ENCODE measurements around the gene CHRNA1. TPM values are rescaled to one million over a fixed set of nuclear protein-coding genes. Genes with fewer than 3 reads are reported as not detected.

The CHRNA1 gene
- total and polyA plus RNA-seq, 3 experiments from 2014 or later = 0.43 TPM; not detected in 2

- H3K4me3 ChIP-seq (ENCODE audit: low read length) = no peak overlapping the region
Observed at GRCh38 chr2:174775571-174775980, 11.3 kb upstream of the CHRNA1 start.

DNA sequence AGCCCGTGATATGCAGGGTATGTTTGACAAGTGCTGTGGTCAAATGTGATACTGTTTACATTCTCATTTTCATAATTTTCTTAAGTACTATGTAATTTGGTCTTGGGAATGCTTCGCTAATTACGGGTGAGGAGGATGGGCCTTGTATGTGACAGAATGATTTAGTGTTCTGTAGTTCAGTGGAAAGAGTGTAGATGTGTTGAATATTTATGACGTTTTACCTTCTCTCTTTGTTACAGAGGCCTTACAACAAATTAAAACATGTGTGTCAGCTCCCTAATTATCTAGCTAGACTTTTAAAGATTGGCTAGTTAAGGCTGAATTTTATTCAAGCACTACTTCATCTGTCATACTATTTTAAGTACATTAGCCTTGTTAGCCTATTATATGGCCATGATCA, 10.6 kb upstream of the CHRNA1 start:
- H3K36me3 Mint-ChIP-seq = no peaks in the 10 kb centered on the region
- POLR2A ChIA-PET = no interaction called here
- H3K27me3 ChIP-seq (ENCODE audit: insufficient read depth, low read length, poor library complexity, severe bottlenecking) = no peaks in the 10 kb centered on the region
- no peaks in the 10 kb centered on the region for H3K9me3 ChIP-seq (ENCODE audit: low read length)
- H3K4me3 Mint-ChIP-seq = no peak overlapping the region
- H3K9me3 Mint-ChIP-seq = no peaks in the 10 kb centered on the region
- H3K36me3 ChIP-seq (ENCODE audit: insufficient read depth, low read length) = no peaks in the 10 kb centered on the region
- H3K27ac Mint-ChIP-seq = peak overlapping the region in 5 of 8 donors; percentile 3 to 48 (median 7)
- CTCF ChIA-PET = interaction anchor here (1.9 to 2.6 kb wide), 4 partner anchors 20 to 215 kb away, joined by 5 to 14 read pairs (median 8); no protein-coding TSS in a partner anchor
- peaks cover 42% of the 10 kb centered on the region for H3K4me1 ChIP-seq (ENCODE audit: insufficient read depth, low read length)
- H3K4me1 Mint-ChIP-seq = peaks cover 30 to 47% (median 44%) of the 10 kb centered on the region in 3 donors
- peaks cover 0 to 2% of the 10 kb centered on the region in 2 donors for H3K27me3 Mint-ChIP-seq
- no peak overlapping the region for H3K4me3 ChIP-seq (ENCODE audit: low read length)
- no peak overlapping the region for H3K27ac ChIP-seq (ENCODE audit: low read depth, low read length)
- no peak for DNase-seq

More at GRCh38 chr2:174775571-174775980, 11.3 kb upstream of the CHRNA1 start:
- ChIA-PET CTCF (interaction anchor here (1.9 to 2.6 kb wide), 4 partner anchors 21 to 215 kb away, joined by 5 to 14 read pairs (median 8); no protein-coding TSS in a partner anchor), POLR2A (no interaction called here)
- no peak overlapping the region for H3K27ac ChIP-seq (ENCODE audit: low read depth, low read length)
- peaks cover 0 to 2% of the 10 kb centered on the region in 2 donors for H3K27me3 Mint-ChIP-seq
- H3K27me3 ChIP-seq (ENCODE audit: insufficient read depth, low read length, poor library complexity, severe bottlenecking) = no peaks in the 10 kb centered on the region
- H3K27ac Mint-ChIP-seq = peak overlapping the region in 5 of 8 donors; percentile 4 to 47 (median 21)
- peaks cover 47% of the 10 kb centered on the region for H3K4me1 ChIP-seq (ENCODE audit: insufficient read depth, low read length)
- no peaks in the 10 kb centered on the region for H3K36me3 Mint-ChIP-seq
- no peaks in the 10 kb centered on the region for H3K36me3 ChIP-seq (ENCODE audit: insufficient read depth, low read length)
- no peaks in the 10 kb centered on the region for H3K9me3 Mint-ChIP-seq
- H3K9me3 ChIP-seq (ENCODE audit: low read length) = no peaks in the 10 kb centered on the region
- peaks cover 36 to 54% (median 51%) of the 10 kb centered on the region in 3 donors for H3K4me1 Mint-ChIP-seq
- DNase-seq = no peak
- no peak overlapping the region for H3K4me3 Mint-ChIP-seq

DNA sequence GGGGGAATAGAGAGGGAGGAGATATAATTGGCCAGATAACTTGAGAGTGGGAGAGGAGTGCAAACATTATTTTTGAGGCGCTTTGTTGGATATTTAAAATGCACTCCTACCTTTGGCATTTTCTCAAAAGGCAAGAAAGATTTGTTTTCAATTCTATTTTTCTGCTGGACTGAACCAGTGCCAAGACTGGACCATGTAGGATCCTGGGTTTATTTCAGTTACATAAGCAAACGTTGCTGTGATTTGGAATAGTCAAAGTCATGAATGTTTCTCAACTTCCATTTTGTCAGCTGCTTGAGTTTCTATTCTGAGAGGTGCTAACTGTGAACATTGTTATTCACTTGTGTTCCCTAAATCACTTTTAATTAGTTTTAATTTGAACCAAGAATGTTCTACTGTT, 8.9 kb upstream of the CHRNA1 start:
- no peaks in the 10 kb centered on the region for H3K9me3 Mint-ChIP-seq
- H3K4me1 ChIP-seq (ENCODE audit: insufficient read depth, low read length) = peaks cover 25% of the 10 kb centered on the region
- ChIA-PET CTCF (interaction anchor here (1.0 to 6.7 kb wide), 6 partner anchors 8 to 217 kb away, joined by 3 to 49 read pairs (median 21); no protein-coding TSS in a partner anchor), POLR2A (no interaction called here)
- peaks cover 2 to 5% of the 10 kb centered on the region in 2 donors for H3K27me3 Mint-ChIP-seq
- H3K36me3 ChIP-seq (ENCODE audit: insufficient read depth, low read length) = no peaks in the 10 kb centered on the region
- no peak overlapping the region for H3K4me3 ChIP-seq (ENCODE audit: low read length)
- H3K9me3 ChIP-seq (ENCODE audit: low read length) = no peaks in the 10 kb centered on the region
- no peak for DNase-seq
- peak overlapping the region in 3 of 8 donors; percentile 2 to 72 (median 5) for H3K27ac Mint-ChIP-seq
- H3K4me1 Mint-ChIP-seq = peaks cover 16 to 32% (median 28%) of the 10 kb centered on the region in 3 donors
- H3K27ac ChIP-seq (ENCODE audit: low read depth, low read length) = no peak overlapping the region
- no peaks in the 10 kb centered on the region for H3K36me3 Mint-ChIP-seq
- H3K4me3 Mint-ChIP-seq = no peak overlapping the region
- no peaks in the 10 kb centered on the region for H3K27me3 ChIP-seq (ENCODE audit: insufficient read depth, low read length, poor library complexity, severe bottlenecking)

DNA sequence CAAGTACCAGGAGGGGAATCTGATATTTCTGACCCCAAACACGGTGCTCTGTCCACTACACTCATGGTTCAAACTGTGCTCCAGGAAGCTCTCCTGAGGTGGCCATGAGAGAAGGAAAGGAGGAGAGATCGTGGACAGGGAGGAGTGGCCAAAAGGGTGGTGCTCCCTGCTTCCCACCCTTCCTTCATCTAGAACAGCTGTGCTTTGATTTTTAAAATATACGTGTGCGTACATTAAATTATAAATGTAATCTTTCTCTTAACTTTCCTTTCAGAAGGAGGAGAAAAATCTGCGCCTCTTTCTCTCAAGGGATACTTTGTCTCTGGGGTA, 8.2 kb upstream of the CHRNA1 start:
- no peak for DNase-seq
- Mint-ChIP-seq H3K4me1 (peaks cover 8 to 24% (median 21%) of the 10 kb centered on the region in 3 donors), H3K9me3 (no peaks in the 10 kb centered on the region), H3K27me3 (peaks cover 1 to 7% of the 10 kb centered on the region in 2 donors), H3K4me3 (no peak overlapping the region), H3K36me3 (no peaks in the 10 kb centered on the region), H3K27ac (peak overlapping the region in 4 of 8 donors; percentile 11 to 85 (median 56))
- Histone ChIP-seq H3K27ac (ENCODE audit: low read depth, low read length) (no peak overlapping the region), H3K4me1 (ENCODE audit: insufficient read depth, low read length) (peaks cover 17% of the 10 kb centered on the region), H3K27me3 (ENCODE audit: insufficient read depth, low read length, poor library complexity, severe bottlenecking) (no peaks in the 10 kb centered on the region), H3K9me3 (ENCODE audit: low read length) (no peaks in the 10 kb centered on the region), H3K4me3 (ENCODE audit: low read length) (no peak overlapping the region), H3K36me3 (ENCODE audit: insufficient read depth, low read length) (no peaks in the 10 kb centered on the region)
- ChIA-PET POLR2A (no interaction called here), CTCF (interaction anchor here (0.8 to 6.7 kb wide), 9 partner anchors 9 to 218 kb away, joined by 3 to 49 read pairs (median 7); no protein-coding TSS in a partner anchor)

GRCh38 chr2:174771631-174772471, 7.6 kb upstream of the CHRNA1 start:
- no peaks in the 10 kb centered on the region for H3K36me3 ChIP-seq (ENCODE audit: insufficient read depth, low read length)
- peaks cover 11% of the 10 kb centered on the region for H3K4me1 ChIP-seq (ENCODE audit: insufficient read depth, low read length)
- peak overlapping the region in 6 of 8 donors; percentile 20 to 85 (median 60) for H3K27ac Mint-ChIP-seq
- H3K27me3 ChIP-seq (ENCODE audit: insufficient read depth, low read length, poor library complexity, severe bottlenecking) = no peaks in the 10 kb centered on the region
- H3K36me3 Mint-ChIP-seq = no peaks in the 10 kb centered on the region
- POLR2A ChIA-PET = no interaction called here
- peak in 1 of 5 donors; percentile 66 for DNase-seq
- no peaks in the 10 kb centered on the region for H3K9me3 ChIP-seq (ENCODE audit: low read length)
- H3K4me3 ChIP-seq (ENCODE audit: low read length) = no peak overlapping the region
- H3K9me3 Mint-ChIP-seq = no peaks in the 10 kb centered on the region
- H3K27ac ChIP-seq (ENCODE audit: low read depth, low read length) = no peak overlapping the region
- peaks cover 0 to 12% of the 10 kb centered on the region in 2 donors for H3K27me3 Mint-ChIP-seq
- peaks cover 5 to 19% (median 16%) of the 10 kb centered on the region in 3 donors for H3K4me1 Mint-ChIP-seq
- CTCF ChIA-PET = interaction anchor here (0.6 to 6.7 kb wide), 17 partner anchors 9 to 219 kb away, joined by 3 to 49 read pairs (median 4); no protein-coding TSS in a partner anchor
- H3K4me3 Mint-ChIP-seq = no peak overlapping the region

GRCh38 chr2:174771136-174771535, 6.9 kb upstream of the CHRNA1 start:
- DNase-seq = no peak
- CTCF ChIA-PET = interaction anchor here (0.6 to 6.7 kb wide), 16 partner anchors 8 to 220 kb away, joined by 3 to 49 read pairs (median 4); no protein-coding TSS in a partner anchor
- Mint-ChIP-seq H3K27me3 (peaks cover 2 to 12% of the 10 kb centered on the region in 2 donors), H3K4me3 (no peak overlapping the region), H3K27ac (peak overlapping the region in 3 of 8 donors; percentile 12 to 43 (median 26)), H3K9me3 (no peaks in the 10 kb centered on the region), H3K36me3 (no peaks in the 10 kb centered on the region), H3K4me1 (peaks cover 3 to 13% (median 10%) of the 10 kb centered on the region in 3 donors)
- no peak overlapping the region for H3K4me3 ChIP-seq (ENCODE audit: low read length)
- H3K9me3 ChIP-seq (ENCODE audit: low read length) = no peaks in the 10 kb centered on the region
- H3K27ac ChIP-seq (ENCODE audit: low read depth, low read length) = no peak overlapping the region
- peaks cover 5% of the 10 kb centered on the region for H3K4me1 ChIP-seq (ENCODE audit: insufficient read depth, low read length)
- POLR2A ChIA-PET = no interaction called here
- no peaks in the 10 kb centered on the region for H3K36me3 ChIP-seq (ENCODE audit: insufficient read depth, low read length)
- H3K27me3 ChIP-seq (ENCODE audit: insufficient read depth, low read length, poor library complexity, severe bottlenecking) = no peaks in the 10 kb centered on the region

DNA sequence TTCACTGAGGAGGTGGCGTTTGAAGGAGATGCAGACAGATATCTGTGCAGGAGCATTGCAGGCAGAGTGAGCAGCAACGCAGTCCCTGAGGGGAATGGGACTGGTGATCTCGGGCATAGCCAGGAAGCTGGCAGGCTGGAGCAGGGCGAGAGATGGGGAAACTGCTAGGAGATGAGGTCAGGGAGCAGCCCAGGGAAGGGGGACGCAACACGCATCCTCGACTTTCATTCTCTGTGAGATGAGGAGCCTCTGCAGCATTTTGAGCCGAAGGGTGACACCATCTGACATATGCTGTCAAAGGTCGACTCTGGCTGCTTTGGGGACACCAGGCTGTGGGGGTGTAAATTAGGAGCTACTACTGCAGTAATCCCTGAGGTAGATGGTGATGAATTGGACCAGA, 4.3 kb upstream of the CHRNA1 start:
- DNase-seq = no peak
- ChIA-PET CTCF (interaction anchor here (6.7 kb wide), 1 partner anchor 19 kb away, joined by 33 read pairs; no protein-coding TSS in a partner anchor), POLR2A (no interaction called here)
- Histone ChIP-seq H3K4me1 (ENCODE audit: insufficient read depth, low read length) (no peaks in the 10 kb centered on the region), H3K27ac (ENCODE audit: low read depth, low read length) (no peak overlapping the region), H3K36me3 (ENCODE audit: insufficient read depth, low read length) (no peaks in the 10 kb centered on the region), H3K27me3 (ENCODE audit: insufficient read depth, low read length, poor library complexity, severe bottlenecking) (no peaks in the 10 kb centered on the region), H3K4me3 (ENCODE audit: low read length) (no peak overlapping the region), H3K9me3 (ENCODE audit: low read length) (no peaks in the 10 kb centered on the region)
- Mint-ChIP-seq H3K9me3 (no peaks in the 10 kb centered on the region), H3K4me3 (no peak overlapping the region), H3K27me3 (peaks cover 8 to 18% of the 10 kb centered on the region in 2 donors), H3K4me1 (peaks cover 0 to 5% (median 4%) of the 10 kb centered on the region in 3 donors), H3K27ac (peak overlapping the region in 3 of 8 donors; percentile 2 to 58 (median 36)), H3K36me3 (no peaks in the 10 kb centered on the region)

DNA sequence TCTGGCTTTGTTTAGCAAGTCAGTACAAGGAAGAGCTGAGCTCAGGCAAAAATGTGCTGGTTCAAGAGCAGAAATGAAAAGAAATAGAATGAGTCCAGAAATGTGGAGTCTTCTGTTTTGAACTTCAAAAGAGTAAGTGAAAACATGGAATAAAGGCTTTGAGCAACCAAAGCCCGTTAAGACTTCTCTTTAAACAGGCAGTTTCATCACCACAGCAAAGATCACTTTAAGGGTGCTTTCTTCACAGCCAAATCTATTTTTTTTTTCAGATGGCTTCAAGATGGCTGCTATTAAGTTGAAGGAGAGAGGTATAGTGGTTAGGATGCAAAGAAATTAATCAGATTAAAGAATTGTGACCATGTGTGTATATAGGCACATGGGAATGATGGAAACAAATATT, 2.0 kb upstream of the CHRNA1 start:
- H3K27ac ChIP-seq (ENCODE audit: low read depth, low read length) = no peak overlapping the region
- H3K4me1 Mint-ChIP-seq = no peaks in the 10 kb centered on the region
- no peaks in the 10 kb centered on the region for H3K36me3 Mint-ChIP-seq
- POLR2A ChIA-PET = no interaction called here
- CTCF ChIA-PET = interaction anchor here (1.4 to 2.2 kb wide), 2 partner anchors 17 to 223 kb away, joined by 4 to 7 read pairs; no protein-coding TSS in a partner anchor
- no peaks in the 10 kb centered on the region for H3K9me3 Mint-ChIP-seq
- H3K9me3 ChIP-seq (ENCODE audit: low read length) = no peaks in the 10 kb centered on the region
- no peaks in the 10 kb centered on the region for H3K27me3 ChIP-seq (ENCODE audit: insufficient read depth, low read length, poor library complexity, severe bottlenecking)
- no peaks in the 10 kb centered on the region for H3K4me1 ChIP-seq (ENCODE audit: insufficient read depth, low read length)
- no peak overlapping the region for H3K27ac Mint-ChIP-seq
- H3K36me3 ChIP-seq (ENCODE audit: insufficient read depth, low read length) = no peaks in the 10 kb centered on the region
- no peak overlapping the region for H3K4me3 ChIP-seq (ENCODE audit: low read length)
- no peak for DNase-seq
- peaks cover 8 to 18% of the 10 kb centered on the region in 2 donors for H3K27me3 Mint-ChIP-seq
- no peak overlapping the region for H3K4me3 Mint-ChIP-seq
